HG02981 (cell line): ENCODE measurements around the gene SNRNP35.
"Not testable (repeated sequence)": the region's sequence is repeated elsewhere in the genome, so short reads cannot be mapped to it uniquely, and the experiment has no call there.

Experiments used
- ATAC-seq: cut with Tn5 transposase; IDR thresholded peaks from one replicate; pipeline ENCODE4 v1.9.1; 2021; ENCODE audit warnings: mild to moderate bottlenecking, moderate library complexity; ENCODE audit not compliant: unreplicated experiment

Gene SNRNP35

DNA sequence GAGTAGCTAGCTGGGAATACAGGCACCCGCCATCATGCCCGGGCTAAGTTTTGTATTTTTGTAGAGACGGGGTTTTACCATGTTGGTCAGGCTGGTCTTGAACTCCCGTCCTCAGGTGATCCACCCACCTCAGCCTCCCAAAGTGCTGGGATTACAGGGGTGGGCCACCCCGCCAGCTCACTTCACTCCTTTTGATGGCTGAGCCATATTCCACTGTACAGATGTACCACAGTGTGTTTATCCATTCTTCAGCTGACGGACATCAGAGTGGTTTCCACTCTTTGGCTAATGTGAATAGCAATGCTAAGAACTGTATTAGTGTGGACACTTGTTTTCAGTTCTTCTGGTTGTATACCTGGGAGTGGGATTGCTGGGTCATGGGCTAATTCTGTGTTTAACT lies 29.5 kb downstream of the SNRNP35 start:
- no peak for ATAC-seq

DNA sequence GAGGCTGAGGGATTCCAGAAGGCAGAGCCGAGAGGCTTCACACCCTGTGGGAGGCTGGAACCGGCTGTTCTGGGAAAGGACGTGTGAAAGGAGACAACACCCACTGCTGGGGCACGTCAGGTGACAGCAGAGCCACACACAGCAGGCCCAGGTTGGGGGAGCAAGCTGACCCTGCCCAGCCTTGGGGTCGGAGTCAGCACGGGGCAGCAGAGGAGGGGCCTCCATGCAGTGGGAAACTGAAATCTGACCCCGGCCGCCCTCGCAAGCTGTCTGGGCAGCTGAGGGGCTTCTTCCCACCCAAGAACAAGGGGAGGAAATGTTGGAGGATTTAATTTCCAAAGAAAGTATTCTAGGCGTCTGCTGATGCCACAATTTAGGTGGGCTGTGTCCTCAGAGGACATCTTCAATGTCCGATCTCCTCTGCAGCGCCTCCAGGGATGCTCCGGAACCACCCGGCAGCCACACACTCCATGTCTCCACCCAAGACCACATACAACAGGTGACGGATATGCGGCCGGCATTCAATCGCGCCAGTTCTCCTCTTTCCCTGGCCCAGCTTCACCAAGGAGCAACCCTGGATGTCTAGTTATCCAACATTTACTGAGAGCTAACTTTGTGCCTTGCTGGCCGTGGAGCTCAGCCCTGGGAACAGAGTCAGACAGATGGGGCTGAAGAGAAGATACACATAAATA lies 30.7 kb downstream of the SNRNP35 start:
- ATAC-seq: no peak

DNA sequence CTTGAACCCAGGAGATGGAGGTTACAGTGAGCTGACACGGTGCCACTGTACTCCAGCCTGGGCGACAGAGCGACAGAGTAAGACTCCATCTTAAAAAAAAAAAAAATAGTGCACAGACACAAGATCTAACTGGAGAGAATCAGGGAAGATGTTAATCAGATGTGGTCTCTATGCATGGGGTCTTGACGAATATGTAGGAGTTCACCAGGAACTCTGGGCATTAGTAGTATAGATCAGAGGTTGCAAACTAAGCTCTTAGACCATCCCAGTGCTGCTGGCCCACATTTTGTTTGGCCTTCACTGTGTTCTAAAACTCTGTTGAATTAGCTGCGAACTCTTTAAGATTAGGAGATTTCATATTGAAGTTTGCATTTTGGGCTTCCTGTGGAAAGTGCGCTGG lies 31.6 kb downstream of the SNRNP35 start:
- no peak for ATAC-seq

DNA sequence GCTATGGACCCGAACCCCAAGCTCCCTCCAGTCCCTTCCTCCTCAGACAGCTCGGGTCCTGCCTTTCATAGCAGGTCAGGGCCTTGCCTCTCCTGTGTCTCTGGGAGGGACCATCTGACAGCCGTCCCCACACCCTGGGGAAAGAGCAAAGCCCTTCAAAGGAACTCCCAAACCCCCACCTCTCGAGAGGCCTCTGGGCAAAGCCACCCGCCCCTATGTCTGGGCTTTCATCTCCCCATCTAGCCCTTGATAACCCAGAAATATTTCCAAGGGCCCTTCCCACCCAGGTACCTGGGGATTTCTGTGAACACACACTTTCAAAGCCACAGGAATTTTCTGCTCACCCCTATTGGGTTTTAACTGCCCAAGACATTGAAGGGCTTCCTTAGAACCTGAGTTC lies 32.1 kb downstream of the SNRNP35 start:
- ATAC-seq: no peak

DNA sequence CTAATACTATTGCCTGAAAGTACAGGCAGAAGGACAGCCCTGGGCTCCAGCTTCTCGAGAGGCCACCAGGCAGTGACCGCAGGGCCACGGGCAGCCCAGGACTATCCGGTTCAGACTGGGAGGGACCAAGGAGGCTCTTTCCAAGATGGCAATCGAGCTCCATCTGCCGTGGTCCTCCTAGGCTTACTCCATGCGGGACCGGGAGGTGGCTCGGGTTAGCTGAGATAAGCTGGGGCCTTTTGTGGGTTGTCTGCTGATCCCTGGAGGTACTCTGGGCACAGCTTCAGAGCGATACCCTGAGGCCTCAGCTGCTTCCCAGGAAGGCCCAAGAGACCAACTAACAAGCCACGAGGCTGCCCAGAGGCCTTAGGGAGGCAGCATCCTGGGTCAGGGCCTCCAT lies 33.1 kb downstream of the SNRNP35 start:
- ATAC-seq: no peak

DNA sequence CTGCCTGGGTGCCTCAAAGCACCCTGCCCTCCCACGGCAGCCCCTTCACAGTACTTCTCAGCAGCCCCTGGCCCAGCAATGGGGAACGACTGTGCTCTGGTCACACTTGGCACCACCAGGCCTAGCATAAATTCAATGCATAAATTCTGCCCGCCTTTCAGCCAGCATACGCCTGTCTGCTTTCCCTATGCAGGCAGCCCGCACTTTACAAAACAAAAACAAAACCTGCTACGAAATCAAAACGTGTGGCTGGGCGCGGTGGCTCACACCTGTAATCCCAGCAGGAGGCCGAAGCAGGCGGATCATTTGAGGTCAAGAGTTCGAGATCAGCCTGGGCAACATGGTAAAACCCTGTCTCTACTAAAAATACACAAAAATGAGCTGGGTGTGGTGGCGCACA lies 33.5 kb downstream of the SNRNP35 start:
- ATAC-seq: no peak

DNA sequence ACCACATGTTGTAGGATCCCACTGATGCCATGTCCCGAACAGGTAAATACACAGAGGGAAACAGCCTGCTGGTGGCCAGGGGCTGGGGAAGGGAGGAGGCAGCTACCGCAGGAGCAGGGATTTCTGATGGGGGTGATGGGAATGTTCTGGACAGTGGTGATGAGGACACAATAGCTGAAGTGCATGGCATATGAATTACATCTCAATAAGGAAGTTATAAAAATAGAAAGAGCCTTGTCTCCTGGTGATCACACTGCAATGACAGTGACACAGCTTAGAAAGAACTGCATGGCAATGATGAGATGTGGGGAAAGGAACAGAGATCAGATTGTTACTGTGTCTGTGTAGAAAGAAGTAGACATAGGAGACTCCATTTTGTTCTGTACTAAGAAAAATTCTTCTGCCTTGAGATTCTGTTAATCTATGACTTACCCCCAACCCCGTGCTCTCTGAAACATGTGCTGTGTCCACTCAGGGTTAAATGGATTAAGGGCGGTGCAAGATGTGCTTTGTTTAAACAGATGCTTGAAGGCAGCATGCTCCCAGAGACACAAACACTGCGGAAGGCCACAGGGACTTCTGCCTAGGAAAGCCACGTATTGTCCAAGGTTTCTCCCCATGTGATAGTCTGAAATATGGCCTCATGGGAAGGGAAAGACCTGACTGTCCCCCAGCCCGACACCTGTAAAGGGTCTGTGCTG lies 34.5 kb downstream of the SNRNP35 start:
- not testable (repeated sequence) for ATAC-seq

DNA sequence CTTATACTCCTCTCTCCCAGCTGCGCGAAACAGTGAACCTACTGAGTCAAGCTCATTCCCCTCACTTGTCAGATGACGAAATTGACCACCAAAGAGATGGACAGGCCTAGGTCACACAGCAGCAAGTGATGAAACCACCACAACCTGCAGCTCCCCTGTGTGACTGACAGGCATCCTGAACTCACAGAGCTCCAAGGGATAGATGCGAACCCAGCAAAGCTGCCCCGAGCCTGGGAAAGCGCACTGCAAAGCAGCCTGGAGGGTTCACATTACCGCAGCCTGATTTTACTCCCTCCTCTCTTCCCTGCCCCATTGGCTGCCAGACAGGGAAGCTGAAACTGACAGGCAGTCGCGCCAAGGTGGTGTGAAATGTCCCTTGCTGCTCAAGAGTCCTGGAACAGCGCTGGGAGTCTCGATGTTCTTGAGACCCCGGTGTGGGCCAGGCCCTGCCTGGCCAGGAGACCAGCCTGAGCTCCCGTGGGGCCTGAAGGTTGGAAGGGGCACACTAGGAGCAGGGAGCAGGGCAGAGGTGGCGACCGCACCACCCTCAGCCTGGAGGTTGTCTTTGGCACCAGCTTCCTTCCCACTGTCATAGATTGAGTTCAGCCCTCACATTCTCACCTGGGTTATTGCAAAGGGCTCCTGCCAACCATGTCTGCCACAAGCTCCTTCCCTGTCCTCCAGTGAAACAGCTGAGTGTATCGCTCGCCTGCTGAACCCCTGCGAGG lies 36.3 kb downstream of the SNRNP35 start:
- ATAC-seq: no peak

DNA sequence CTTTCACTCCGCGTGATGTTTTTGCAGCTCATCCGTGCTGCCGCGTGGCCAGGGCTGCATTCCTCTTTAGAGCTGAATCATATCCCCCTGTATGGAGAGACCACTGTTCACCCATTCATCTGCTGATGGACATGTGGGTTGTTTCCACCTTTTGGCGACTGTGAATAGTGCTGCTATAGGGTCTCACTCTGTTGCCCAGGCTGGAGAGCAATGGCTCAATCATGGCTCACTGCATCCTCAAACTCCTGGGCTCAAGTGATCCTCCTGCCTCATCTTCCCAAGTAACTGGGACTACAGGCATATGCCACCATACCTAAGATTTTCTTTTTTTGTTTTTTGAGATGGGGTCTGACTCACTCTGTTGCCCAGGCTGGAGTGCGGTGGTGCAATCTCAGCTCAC lies 39.1 kb downstream of the SNRNP35 start:
- no peak for ATAC-seq

DNA sequence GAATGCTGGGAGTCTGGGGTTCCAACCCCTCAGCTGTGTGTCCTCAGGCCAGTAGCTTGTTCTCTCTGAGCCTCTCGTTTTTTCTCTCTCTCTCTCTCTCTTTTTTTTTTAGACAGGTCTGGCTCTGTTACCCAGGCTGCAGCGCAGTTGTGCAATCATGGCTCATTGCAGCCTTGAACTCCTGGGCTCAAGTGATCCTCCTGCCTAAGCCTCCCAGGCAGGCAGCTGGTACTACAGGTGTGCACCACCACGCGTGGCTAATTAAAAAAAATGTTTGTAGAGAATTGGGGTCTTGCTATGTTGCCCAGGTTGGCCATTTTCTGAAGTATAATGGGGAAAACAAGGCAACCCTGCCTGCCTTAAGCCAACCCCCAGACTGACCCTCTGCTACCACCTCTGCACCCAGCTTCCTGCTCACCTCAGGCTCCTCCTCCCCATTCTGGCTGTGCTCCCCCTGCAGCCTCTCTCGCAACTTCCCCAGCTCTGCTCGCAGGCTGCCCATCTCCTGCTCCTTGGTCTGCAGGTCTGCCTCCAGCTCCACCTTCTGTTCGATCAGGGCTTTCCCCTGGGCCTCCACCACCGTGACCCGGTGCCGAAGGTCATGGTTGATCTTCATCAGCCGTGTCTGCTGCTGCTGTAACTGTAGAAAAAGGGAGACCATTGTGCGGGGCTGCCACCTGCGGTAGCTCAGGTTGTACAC lies 40.3 kb downstream of the SNRNP35 start:
- ATAC-seq: no peak

DNA sequence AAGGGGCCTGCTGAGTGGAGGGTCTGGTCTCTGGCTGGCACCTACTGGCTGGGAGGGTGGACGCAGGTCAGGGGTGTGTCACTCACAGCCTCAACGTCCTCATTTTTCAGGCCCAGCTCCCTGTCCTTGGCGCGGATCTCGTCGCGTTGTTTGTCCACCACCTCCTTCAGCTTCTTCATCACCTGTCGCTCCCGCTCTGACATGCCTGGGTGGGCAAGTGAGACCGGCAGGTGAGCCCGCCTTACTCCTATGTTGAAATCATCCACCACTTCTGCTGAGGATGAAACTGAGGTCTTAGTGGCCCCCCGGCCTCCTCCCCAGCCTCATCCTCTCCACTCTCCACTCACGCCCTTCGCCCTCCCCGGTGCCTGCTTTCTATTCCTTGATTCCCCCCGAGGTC lies 41.4 kb downstream of the SNRNP35 start:
- no peak for ATAC-seq

DNA sequence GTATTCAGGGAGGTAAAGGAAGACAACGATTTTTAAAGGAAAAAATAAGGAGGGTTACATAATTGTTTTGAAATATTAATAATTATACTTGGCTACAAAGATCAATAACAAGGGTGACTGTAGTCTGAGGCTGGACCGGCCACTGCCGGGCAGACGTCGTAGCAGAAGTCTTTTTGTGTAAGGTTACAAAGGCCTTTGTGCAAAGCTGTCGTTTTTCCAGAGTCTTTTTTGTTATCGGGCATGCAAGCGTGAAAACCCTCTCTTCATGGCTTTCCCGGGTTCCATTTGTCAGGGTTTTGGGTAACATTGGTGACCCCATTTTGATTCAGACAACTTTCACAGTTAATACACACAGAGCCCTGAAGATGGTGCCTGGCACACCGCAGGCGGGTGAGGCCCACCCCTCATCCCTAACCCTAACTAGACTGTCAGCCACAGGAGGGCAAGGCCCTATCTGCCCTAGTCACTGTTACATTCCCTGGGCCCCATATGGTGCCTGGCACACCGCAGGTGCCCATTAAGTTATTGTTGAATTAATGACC lies 44.3 kb downstream of the SNRNP35 start:
- no peak for ATAC-seq

DNA sequence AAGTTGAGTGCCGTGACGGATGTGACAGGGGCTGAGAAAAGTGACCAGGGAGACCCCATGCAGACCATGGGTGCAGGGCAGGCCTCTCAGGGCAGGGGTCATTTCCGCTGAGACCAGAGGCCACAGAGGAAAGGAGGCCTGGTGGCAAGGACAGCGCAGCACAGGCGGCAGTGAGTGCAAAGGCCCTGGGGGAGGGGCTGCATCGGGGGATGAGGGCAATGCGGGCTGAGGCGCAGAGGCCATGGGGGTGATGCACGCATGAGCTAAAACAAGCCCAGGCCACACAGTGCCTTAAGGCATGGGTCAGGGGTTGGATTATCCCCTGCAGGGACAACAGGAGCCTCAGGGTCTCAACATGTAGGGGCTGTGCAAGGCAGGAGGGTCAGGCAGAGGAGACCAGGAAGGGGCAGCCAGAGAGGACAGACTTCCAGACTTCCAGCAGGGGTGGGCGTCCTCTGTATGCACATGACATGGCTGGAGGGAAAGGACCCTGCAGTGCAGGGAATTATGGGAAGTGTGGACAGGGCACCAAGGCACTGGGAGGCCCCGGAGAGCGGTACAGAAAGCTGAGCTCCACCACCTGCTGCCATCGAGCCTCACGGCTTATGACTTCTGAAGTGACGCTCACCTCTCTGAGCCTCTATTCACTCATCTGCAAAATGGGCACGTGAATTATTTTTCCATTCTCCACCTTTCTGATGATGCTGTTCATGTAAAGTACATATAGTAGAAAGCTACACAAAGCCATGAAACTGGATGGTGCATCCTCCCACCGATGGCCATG lies 48.3 kb downstream of the SNRNP35 start:
- ATAC-seq: no peak

DNA sequence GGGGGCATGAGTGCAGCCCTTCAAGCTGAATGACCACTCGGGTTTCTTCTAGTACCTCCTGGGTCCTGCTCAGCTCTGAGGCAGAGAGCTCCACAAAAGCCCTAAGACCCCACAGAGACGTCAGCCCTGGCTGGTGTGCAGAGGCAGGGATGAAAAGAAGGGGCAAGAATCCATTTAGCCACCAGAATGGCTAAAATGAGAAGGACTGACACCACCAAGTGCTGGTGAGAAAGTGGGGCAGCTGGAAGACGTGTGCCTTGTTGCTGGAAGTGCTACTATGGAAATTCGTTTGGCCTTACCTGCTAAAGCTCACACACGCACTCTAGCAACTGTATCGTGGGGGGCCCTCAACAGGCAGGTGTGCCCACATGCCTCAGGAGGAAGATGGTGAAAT lies 48.9 kb downstream of the SNRNP35 start:
- no peak for ATAC-seq

DNA sequence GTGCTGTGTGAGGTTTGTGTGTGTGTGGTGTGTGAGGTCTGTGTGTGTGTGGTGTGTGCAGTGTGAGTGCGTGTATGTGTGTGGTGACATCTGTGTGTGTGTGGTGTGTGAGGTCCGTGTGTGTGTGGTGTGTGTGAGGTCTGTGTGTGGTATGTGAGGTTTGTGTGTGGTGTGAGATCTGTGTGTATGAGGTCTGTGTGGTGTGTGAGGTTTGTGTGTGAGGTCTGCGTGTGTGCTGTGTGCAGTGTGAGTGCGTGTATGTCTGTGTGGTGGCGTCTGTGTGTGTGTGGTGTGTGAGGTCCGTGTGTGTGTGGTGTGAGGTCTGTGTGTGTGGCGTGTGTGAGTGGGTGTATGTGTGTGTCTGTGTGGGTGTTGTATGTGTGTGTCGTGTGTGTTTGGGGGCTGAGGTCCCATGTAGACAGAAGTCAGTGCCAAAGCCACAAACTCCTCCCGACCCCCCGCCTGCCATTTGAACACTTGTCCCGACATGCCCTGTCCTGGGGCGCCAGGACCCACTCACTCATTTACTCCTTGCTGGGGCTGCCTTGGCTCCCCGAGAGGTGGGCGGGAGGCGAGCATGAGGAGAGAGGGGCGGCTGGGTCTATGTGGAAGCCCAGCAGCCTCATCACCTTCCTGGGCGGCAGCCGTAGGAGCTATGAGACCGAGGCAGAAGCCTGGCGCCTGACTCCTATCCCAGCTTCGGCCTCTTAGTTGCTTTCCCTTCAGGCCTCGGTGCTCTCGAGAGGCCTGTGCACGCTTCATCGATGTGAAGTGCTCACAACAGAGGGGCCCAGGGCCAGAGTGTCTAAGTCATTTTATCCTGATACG lies 55.1 kb downstream of the SNRNP35 start:
- no peak for ATAC-seq

DNA sequence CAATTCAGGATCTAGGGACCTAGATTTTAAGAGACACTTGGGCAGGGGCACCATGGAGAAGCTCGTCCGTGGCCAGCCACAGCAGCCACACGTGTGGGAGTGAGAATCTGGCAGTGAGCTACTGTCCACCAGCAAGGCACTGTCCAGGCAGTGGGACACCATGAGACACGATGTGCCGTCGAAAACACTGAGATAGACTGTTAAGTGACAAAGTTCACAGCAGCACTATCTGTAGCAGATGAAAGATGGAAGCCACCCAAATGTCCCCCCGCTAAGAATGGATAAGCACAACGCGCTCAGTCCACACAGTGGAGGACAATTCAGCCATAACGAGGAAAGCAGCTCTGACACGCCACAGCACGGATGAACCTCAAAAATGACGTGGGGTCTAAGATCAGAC lies 55.9 kb downstream of the SNRNP35 start:
- no peak for ATAC-seq

DNA sequence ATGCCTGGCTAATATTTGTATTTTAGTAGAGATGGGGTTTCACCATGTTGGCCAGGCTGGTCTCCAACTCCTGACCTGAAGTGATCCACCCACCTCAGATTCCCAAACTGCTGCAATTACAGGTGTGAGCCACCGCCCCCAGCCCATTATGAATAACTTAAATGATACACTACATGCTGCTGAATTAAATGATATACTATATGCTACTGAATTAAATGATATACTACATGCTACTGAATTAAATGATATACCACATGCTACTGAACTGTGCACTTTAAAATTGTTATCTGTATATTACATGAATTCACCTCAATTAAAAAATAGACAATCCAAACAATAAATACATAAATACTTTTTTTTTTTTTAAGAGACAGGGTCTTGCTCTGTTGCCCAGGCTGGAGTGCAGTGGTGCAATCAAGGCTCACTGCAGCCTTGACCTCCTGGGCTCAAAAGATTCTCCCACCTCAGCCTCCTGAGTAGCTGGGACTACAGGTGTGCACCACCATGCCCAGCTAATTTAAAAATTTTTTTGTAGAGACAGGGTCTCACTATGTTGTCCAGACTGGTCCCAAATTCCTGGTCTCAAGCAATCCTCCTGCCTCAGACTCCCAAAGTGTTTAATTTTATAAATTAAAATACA lies 56.8 kb downstream of the SNRNP35 start:
- not testable (repeated sequence) for ATAC-seq

DNA sequence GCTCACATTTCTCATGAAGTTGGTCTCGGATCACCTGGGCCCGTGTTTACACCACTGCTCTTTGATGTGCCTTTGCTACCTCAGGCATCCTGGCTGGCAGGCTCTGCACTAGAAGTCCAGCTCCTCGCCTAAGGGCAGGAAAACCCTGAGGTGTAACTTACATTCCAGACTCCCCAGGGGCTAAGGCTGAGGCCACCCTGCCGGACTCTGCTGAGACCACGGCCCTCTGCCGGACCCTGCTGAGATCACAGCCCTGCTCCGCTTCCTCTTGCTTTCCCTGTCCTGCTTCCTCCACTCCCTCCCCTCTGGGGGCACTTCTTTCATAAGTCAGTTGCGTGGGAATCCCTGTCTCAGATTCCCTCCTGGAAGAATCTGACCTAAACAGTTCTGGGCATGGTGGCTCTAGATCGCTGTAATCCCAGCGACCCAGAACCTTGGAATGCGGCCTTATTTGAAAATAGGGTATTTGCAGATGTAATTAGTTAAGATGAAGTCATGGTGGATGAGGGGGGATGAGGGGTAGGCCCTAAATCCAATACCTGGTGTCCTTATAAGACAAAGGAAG lies 58.4 kb downstream of the SNRNP35 start:
- no peak for ATAC-seq
